G401 (cell line): Measurements from ENCODE around the gene FAM174C. TPM values are rescaled to one million over a fixed set of nuclear protein-coding genes. Genes with fewer than 3 reads are reported as not detected.
A peak's percentile ranks its signal among the peaks of the same experiment; 100 is the strongest.
"Not testable (repeated sequence)": the region's sequence is repeated elsewhere in the genome, so short reads cannot be mapped to it uniquely, and the experiment has no call there.

ENCODE experiments used
- DNase-seq: peaks from one replicate; pipeline ENCODE4 v3.0.0-alpha.2; 2015; ENCODE audit warnings: low spot score
- in situ Hi-C: cut with HindIII; loops from 2 replicates; pipeline ENCODE4 v1.10.0; 2016; ENCODE audit warnings: low sequenced_read_pairs, mixed read lengths
- total RNA-seq: library from RNA; depleted of rRNA; stranded (reverse); fragments of >200 nt; shearing (Covaris generic); gene quantifications from 2 replicates; pipeline ENCODE4 v1.2.3, GENCODE V29; 2014

FAM174C gene
- total RNA-seq, 1 experiment from 2014 or later, result 37.9 TPM

GRCh38 chr19:1236576-1236975 lies 38.8 kb upstream of the FAM174C start:
- no peak for DNase-seq
- in situ Hi-C loops, result no loop called here

- in situ Hi-C loops, result no loop called here
- DNase-seq, result no peak
Measured at GRCh38 chr19:1237027-1237659, 38.2 kb upstream of the FAM174C start.

GRCh38 chr19:1237754-1238368 lies 37.5 kb upstream of the FAM174C start, which contains the start of gene CBARP:
Gene CBARP, minus strand, starts transcription at chr19:1238005. Its CDS starts 1,905 bp downstream, at chr19:1236100.
- in situ Hi-C loops, result no loop called here
- DNase-seq, result no peak

GRCh38 chr19:1238369-1239303 lies 36.7 kb upstream of the FAM174C start:
- DNase-seq, result no peak
- in situ Hi-C loops, result no loop called here

GRCh38 chr19:1239420-1239795 lies 35.9 kb upstream of the FAM174C start:
- DNase-seq, result no peak
- in situ Hi-C loops, result no loop called here

GRCh38 chr19:1239796-1240737 lies 35.3 kb upstream of the FAM174C start:
- in situ Hi-C loops, result no loop called here

GRCh38 chr19:1240925-1241324 lies 34.4 kb upstream of the FAM174C start:
- no peak for DNase-seq
- in situ Hi-C loops, result no loop called here

More at GRCh38 chr19:1239796-1240737, 35.3 kb upstream of the FAM174C start:
- DNase-seq, result peak; percentile 86

GRCh38 chr19:1241417-1242095 lies 33.8 kb upstream of the FAM174C start, which contains the start of gene ATP5F1D:
Gene ATP5F1D, plus strand, starts transcription at chr19:1241751. Its CDS starts 100 bp downstream, at chr19:1241851.
- in situ Hi-C loops, result no loop called here
- peak; percentile 92 for DNase-seq

GRCh38 chr19:1243768-1244692 lies 31.3 kb upstream of the FAM174C start:
- in situ Hi-C loops, result no loop called here
- peak; percentile 90 for DNase-seq

GRCh38 chr19:1244693-1245451 lies 30.5 kb upstream of the FAM174C start:
- in situ Hi-C loops, result no loop called here

GRCh38 chr19:1245494-1246264 lies 29.7 kb upstream of the FAM174C start:
- in situ Hi-C loops, result no loop called here
- DNase-seq, result no peak

More at GRCh38 chr19:1244693-1245451, 30.5 kb upstream of the FAM174C start:
- DNase-seq, result no peak

GRCh38 chr19:1246265-1247087 lies 28.9 kb upstream of the FAM174C start:
- in situ Hi-C loops, DNase-seq: not testable (repeated sequence)

GRCh38 chr19:1247748-1248138 lies 27.6 kb upstream of the FAM174C start:
- in situ Hi-C loops, result no loop called here
- no peak for DNase-seq

- in situ Hi-C loops, result no loop called here
- no peak for DNase-seq
Measured at GRCh38 chr19:1248139-1248785, 27.1 kb upstream of the FAM174C start, which contains the start of gene MIDN. Gene MIDN, plus strand, starts transcription at chr19:1248583. Its CDS starts 1,714 bp downstream, at chr19:1250297.
